Common myeloid progenitor, CD34-positive (primary cell): ENCODE measurements around the gene BOLA3. TPM values are rescaled to one million over a fixed set of nuclear protein-coding genes. Genes with fewer than 3 reads are reported as not detected.
A peak's percentile ranks its signal among the peaks of the same experiment; 100 is the strongest.

ENCODE experiments used
- CTCF ChIA-PET: fragments of 350-600 bp; sonication (Branson Sonifier 250); formaldehyde crosslinking; loops from one replicate; lab custom pipeline; 2021; ENCODE audit warnings: antibody characterized with exemption; lab: Charles Lee
- POLR2A ChIA-PET: fragments of 350-600 bp; sonication (Branson Sonifier 250); formaldehyde crosslinking; loops from one replicate; lab custom pipeline; 2021; ENCODE audit warnings: antibody characterized with exemption; lab: Charles Lee
- DNase-seq, 3 donors: peaks; one replicate each; pipeline versions ENCODE4 v3.0.0 to v3.0.0-alpha.2; 2013
- H3K27ac ChIP-seq, 2 experiments: 1 replicate in 1 of 2; 2 replicates in 1 of 2; pipeline ENCODE4 v1.7.0; 2013; ENCODE audit warnings: inconsistent platforms in 2 of 2, low read length in 2 of 2, mild to moderate bottlenecking in 2 of 2, low read depth in 1 of 2, moderate library complexity in 1 of 2; ENCODE audit not compliant: severe bottlenecking in 2 of 2, insufficient read depth in 1 of 2, poor library complexity in 1 of 2
- H3K27me3 ChIP-seq, 5 experiments: replicated peaks in 2 of 5; 1 replicate in 3 of 5; 2 replicates in 2 of 5; pipeline versions ENCODE4 v1.6.1 to v1.7.0; 2013; ENCODE audit warnings: low read length in 4 of 5, mild to moderate bottlenecking in 2 of 5, moderate library complexity in 2 of 5, inconsistent platforms in 1 of 5; ENCODE audit not compliant: insufficient read depth in 5 of 5, control insufficient read depth in 4 of 5
- H3K36me3 ChIP-seq, 4 experiments: 1 replicate in 2 of 4; 2 replicates in 2 of 4; pipeline versions ENCODE4 v1.6.1 to v1.7.0; 2013; ENCODE audit warnings: low read length in 3 of 4, control low read depth in 1 of 4, mild to moderate bottlenecking in 1 of 4; ENCODE audit not compliant: control insufficient read depth in 4 of 4, insufficient read depth in 4 of 4
- H3K4me1 ChIP-seq, 4 experiments: 1 replicate in 3 of 4; 2 replicates in 1 of 4; pipeline versions ENCODE4 v1.6.1 to v1.7.1; 2013; ENCODE audit warnings: low read length in 3 of 4, mild to moderate bottlenecking in 3 of 4, control low read depth in 1 of 4, inconsistent platforms in 1 of 4, moderate library complexity in 1 of 4; ENCODE audit not compliant: control insufficient read depth in 4 of 4, insufficient read depth in 4 of 4; ENCODE audit errors: control extremely low read depth in 1 of 4
- H3K4me3 ChIP-seq, 7 experiments: 1 replicate in 4 of 7; 2 replicates in 3 of 7; pipeline versions ENCODE4 v1.5.1 to v1.7.0; 2013; ENCODE audit warnings: mild to moderate bottlenecking in 7 of 7, low read length in 6 of 7, moderate library complexity in 6 of 7, inconsistent platforms in 2 of 7, low read depth in 2 of 7, control low read depth in 1 of 7; ENCODE audit not compliant: insufficient read depth in 4 of 7, control insufficient read depth in 1 of 7; ENCODE audit errors: extremely low read depth in 1 of 7
- H3K9me3 ChIP-seq, 5 experiments: 1 replicate in 4 of 5; 2 replicates in 1 of 5; pipeline versions ENCODE4 v1.6.1 to v1.7.1; 2013; ENCODE audit warnings: low read length in 4 of 5, mild to moderate bottlenecking in 2 of 5, inconsistent platforms in 1 of 5, low read depth in 1 of 5, moderate library complexity in 1 of 5; ENCODE audit not compliant: control insufficient read depth in 4 of 5, insufficient read depth in 2 of 5; ENCODE audit errors: control extremely low read depth in 1 of 5
- WGBS: methylation state at CpG from one replicate; pipeline ENCODE4 v1.1.5; 2013; ENCODE audit not compliant: insufficient coverage; 5-methylcytosine and 5-hydroxymethylcytosine counted together
- polyA plus RNA-seq: library from polyadenylated mRNA; unstranded; fragments of 120-200 nt; gene quantifications from one replicate; pipeline ENCODE4 v1.2.1, GENCODE V29; 2013

Gene BOLA3, protein sequence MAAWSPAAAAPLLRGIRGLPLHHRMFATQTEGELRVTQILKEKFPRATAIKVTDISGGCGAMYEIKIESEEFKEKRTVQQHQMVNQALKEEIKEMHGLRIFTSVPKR
- 19.2 TPM for polyA plus RNA-seq

DNA sequence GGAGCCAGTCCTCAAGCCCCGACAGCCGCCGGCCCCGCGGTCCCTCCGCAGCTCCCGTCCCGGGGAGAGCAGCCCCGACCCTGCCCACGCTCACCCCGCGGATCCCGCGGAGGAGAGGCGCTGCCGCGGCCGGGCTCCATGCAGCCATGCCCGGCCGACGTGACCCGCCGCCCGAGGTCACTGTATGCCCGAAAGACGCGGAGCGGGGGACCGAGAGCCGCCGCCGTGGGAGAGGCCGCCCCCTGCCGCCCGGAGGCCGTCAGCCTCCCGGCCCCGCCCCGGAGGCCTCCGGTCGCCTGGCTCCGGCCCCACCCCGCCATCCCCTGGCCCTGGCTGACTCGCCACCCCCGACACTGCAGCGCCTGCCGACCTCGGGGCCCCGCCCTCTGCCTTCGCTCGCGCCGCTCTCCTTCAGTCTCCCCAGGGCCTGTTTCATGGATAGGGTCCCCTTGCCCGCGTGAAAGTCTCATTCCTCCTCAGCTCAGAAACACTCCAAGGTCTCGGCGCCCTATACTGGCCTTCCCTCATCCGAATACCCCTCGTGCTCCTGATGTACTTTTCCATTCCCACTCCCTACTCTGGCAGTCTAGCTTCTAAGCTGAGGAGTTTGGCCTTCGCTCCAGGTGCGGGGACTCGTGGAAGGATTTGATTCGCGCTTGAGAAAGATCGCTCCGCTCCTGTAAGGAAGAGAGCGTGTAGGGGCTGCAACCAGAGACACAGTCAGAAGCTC is at the start of gene BOLA3:
TSS of gene BOLA3 (minus strand) at position 186 of the 730 bp plus-strand sequence. CDS start at position 148, 38 bp downstream.
- under 1% methylated on average over 63 of the region's 67 CpGs for WGBS
- peak within 1 kb of the TSS in 1 of 2 experiments; percentile 73 for H3K27ac ChIP-seq
- DNase-seq = peak; percentile 79 to 90 (median 87)
- H3K4me1 ChIP-seq = peaks cover 7 to 31% (median 21%) of the 10 kb centered on the region in 4 experiments
- ChIA-PET CTCF (interaction anchor here (0.6 to 5.8 kb wide), 18 partner anchors 10 to 1315 kb away, joined by 3 to 35 read pairs (median 4); partner anchors contain the start of genes MOB1A and MTHFD2), POLR2A (interaction anchor here (0.6 to 1.0 kb wide), 4 partner anchors 11 to 310 kb away, joined by 3 read pairs; partner anchors contain the start of gene WBP1)
- no peaks in the 10 kb centered on the region for H3K27me3 ChIP-seq
- peaks cover 6 to 31% (median 12%) of the 10 kb centered on the region in 4 experiments for H3K36me3 ChIP-seq
- peak within 1 kb of the TSS; percentile 71 to 94 (median 84) for H3K4me3 ChIP-seq
- H3K9me3 ChIP-seq = no peaks in the 10 kb centered on the region

DNA sequence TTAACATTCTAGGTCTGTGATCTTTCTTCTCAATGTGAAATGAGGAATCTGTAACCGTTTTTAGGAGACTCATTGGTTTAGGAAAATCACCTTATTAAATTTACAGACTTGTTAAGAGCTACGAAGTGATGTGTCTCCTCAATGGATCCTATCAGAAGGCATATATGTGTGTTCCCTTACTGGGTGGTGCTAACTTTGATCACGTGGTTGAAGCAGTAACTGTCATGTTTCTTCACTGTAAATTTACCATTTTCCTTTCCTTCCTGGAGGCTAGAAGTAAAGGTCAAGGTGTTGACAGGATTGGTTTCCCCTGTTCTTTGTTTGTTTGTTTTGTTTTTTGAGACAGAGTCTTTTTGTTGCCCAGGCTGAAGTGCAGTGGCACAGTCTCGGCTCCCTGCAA is 49.3 kb upstream of the BOLA3 start:
- Histone ChIP-seq H3K27ac (no peak overlapping the region), H3K4me3 (no peak overlapping the region), H3K9me3 (no peaks in the 10 kb centered on the region), H3K4me1 (peaks cover 0 to 35% (median 21%) of the 10 kb centered on the region in 4 experiments), H3K27me3 (no peaks in the 10 kb centered on the region), H3K36me3 (peaks cover 0 to 8% (median 0%) of the 10 kb centered on the region in 4 experiments)
- WGBS = 93% methylated on average over 3 of the region's 4 CpGs
- DNase-seq = no peak
- POLR2A ChIA-PET = no interaction called here
- CTCF ChIA-PET = interaction anchor here (1.0 to 1.9 kb wide), 8 partner anchors 9 to 243 kb away, joined by 3 to 5 read pairs (median 4); partner anchors contain the start of gene MOB1A

DNA sequence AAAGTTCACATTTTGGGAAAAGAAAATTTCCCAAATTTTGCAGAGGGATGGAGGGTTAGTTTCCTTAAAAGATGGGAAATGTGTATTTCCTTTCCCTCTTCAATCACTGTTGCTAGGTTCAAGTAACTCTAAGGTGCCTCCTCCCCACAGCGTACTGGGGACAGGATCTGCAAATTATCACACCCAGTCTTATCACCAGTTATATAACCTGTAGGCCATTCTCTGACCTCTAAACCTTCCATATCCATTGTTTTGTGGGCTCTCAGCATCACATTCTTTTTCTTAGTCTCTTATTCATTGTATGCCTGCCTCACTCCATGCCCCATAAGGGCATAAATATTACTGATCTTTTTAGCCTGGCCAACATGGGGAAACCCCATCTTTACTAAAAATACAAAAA is 47.1 kb upstream of the BOLA3 start:
- peaks cover 0 to 15% (median 10%) of the 10 kb centered on the region in 4 experiments for H3K4me1 ChIP-seq
- H3K36me3 ChIP-seq = peaks cover 0 to under 1% (median 0%) of the 10 kb centered on the region in 4 experiments
- no peak overlapping the region for H3K27ac ChIP-seq
- DNase-seq = no peak
- POLR2A ChIA-PET = no interaction called here
- CTCF ChIA-PET = no interaction called here
- WGBS = 100% methylated on average over 1 of the region's 1 CpG
- no peaks in the 10 kb centered on the region for H3K27me3 ChIP-seq
- no peaks in the 10 kb centered on the region for H3K9me3 ChIP-seq
- no peak overlapping the region for H3K4me3 ChIP-seq

DNA sequence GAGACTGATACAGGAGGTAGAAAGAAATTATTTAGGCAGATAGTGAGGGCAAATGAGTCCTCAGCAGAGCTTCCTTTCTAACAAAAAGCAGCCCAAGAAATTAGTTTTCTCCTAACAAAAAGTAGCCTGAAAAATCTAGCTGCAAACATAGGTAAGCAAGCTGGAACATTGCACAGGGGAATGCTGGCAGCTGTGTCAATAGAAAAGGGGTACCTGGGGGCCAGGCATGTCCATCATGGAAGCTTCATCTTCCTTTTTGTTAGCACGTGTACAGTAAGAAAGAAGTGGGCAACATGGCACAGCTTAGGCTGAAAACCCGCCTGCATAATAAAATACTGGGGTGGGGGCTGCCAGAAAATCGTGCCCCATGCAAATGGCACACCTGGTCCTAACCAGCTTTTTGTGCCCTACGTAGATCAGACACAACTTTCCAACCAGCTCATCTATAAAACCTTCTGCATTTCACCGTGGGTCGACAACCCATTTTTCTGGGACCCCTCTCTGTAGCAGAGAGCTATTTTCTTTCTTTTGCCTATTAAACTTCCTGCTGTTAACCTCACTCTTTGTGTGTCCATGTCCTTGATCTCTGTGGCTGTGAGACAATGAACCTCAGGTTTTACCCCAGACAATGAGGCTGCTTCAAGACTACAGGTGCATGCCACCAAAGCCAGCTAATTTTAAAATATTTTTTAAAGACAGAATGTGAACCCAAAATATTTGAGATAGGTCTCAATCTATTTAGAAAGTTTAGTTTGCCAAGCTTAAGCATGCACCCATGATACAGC is 44.1 kb upstream of the BOLA3 start:
- ChIA-PET CTCF (interaction anchor here (0.6 to 1.7 kb wide), 7 partner anchors 8 to 1483 kb away, joined by 3 to 5 read pairs (median 3); partner anchors contain the start of gene MOB1A), POLR2A (interaction anchor here (0.5 kb wide), 1 partner anchor 1912 kb away, joined by 3 read pairs; no protein-coding TSS in a partner anchor)
- 91% methylated on average over 6 of the region's 6 CpGs for WGBS
- no peaks in the 10 kb centered on the region for H3K9me3 ChIP-seq
- peaks cover 0 to 10% (median under 1%) of the 10 kb centered on the region in 4 experiments for H3K4me1 ChIP-seq
- no peak overlapping the region for H3K4me3 ChIP-seq
- H3K27me3 ChIP-seq = no peaks in the 10 kb centered on the region
- no peak overlapping the region for H3K27ac ChIP-seq
- DNase-seq = no peak
- no peaks in the 10 kb centered on the region for H3K36me3 ChIP-seq

DNA sequence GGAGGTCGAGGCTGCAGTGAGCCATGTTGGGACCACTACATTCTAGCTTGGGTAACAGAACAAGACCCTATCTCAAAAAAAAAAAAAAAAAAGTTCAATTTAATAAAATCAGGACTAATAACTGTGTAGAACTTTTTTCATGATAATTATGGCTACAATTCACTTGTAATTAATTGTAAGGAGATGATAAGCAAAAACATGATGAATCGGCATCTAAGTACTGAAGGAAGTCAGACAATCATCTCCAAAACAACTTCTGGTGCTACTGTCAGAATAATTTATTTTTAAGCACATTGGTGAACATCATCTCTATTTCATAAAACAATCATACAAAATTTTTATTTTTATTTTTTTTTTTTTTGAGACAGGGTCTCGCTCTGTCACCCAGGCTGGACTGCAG is 41.0 kb upstream of the BOLA3 start:
- CTCF ChIA-PET = interaction anchor here (0.9 to 1.5 kb wide), 3 partner anchors 8 to 17 kb away, joined by 3 to 6 read pairs (median 4); partner anchors contain the start of gene MOB1A
- POLR2A ChIA-PET = no interaction called here

DNA sequence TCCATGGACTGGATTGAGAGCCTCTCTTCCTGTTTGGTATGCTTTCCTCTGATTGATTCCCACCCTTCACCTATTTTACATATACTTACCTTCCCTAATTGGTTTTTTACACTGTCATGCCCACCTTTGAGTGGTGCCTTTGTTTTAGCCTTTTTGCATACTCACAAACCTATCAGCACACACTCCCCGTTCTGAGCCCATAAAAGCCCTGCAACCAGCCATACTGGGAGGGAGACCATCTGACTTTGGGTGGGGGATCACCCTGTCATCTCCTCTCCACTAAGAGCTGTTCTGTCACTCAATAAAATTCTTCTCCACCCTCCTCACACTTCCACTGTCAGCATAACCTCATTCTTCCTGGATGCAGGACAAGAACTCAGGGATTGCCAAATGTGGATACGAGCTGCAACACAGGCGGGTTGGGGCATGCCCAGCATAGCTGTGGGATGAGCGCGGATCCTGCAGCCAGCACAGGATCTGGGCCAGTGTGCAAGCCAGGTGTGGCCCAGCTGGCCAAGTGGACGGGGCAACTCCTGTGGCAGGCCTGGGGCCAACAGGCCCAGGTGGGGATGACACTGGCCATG is 40.4 kb upstream of the BOLA3 start:
- 96% methylated on average over 5 of the region's 6 CpGs for WGBS
- no peak overlapping the region for H3K27ac ChIP-seq
- H3K4me1 ChIP-seq = peaks cover 3 to 26% (median 7%) of the 10 kb centered on the region in 4 experiments
- H3K27me3 ChIP-seq = no peaks in the 10 kb centered on the region
- POLR2A ChIA-PET = interaction anchor here (1.2 kb wide), 1 partner anchor 10 kb away, joined by 3 read pairs; the partner anchor contains the start of gene MTHFD2
- DNase-seq = no peak
- no peaks in the 10 kb centered on the region for H3K9me3 ChIP-seq
- CTCF ChIA-PET = interaction anchor here (0.9 to 1.5 kb wide), 3 partner anchors 9 to 18 kb away, joined by 3 to 6 read pairs (median 4); partner anchors contain the start of gene MOB1A
- H3K36me3 ChIP-seq = no peaks in the 10 kb centered on the region
- no peak overlapping the region for H3K4me3 ChIP-seq

More for the DNA sequence above, 41.0 kb upstream of the BOLA3 start:
- Histone ChIP-seq H3K36me3 (no peaks in the 10 kb centered on the region), H3K9me3 (no peaks in the 10 kb centered on the region), H3K27ac (no peak overlapping the region), H3K27me3 (no peaks in the 10 kb centered on the region), H3K4me3 (no peak overlapping the region), H3K4me1 (peaks cover 3 to 26% (median 6%) of the 10 kb centered on the region in 4 experiments)
- DNase-seq = no peak
- WGBS = 100% methylated on average over 2 of the region's 3 CpGs
